ENCODE measurements around the gene RABGAP1L.

DNA sequence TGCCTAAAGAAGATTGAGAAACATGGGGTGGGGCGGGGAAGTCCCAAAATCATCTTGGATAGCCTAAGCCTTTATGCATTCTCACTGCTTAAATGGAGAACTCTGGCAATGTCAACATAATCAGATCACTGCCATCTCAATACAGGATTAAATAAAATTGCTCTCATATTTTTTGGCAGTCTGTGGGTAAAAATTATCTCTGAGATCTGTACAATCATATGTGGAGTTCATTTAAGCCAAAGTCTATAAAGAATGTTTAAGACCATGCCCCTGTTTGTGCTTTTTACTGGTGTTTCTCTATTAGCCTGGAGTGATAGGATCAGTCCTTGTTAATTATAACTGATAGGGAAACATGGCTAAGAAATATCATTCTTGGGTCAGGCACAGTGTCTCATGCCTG is 424.8 kb downstream of the RABGAP1L start:
- TF ChIP-seq CTCF (conservative IDR thresholded peaks at IDR 0.05; ENCODE audit: low read depth, low read length) (no peak), POLR2A (IDR thresholded peaks at IDR 0.05; ENCODE audit: low read depth, low read length) (no peak), MAFK (IDR thresholded peaks at IDR 0.05; ENCODE audit: low read depth, low read length) (no peak), RFX5 (IDR thresholded peaks at IDR 0.05; ENCODE audit: low read depth, low read length) (no peak)
- TF ChIP-seq, protein P1, sequence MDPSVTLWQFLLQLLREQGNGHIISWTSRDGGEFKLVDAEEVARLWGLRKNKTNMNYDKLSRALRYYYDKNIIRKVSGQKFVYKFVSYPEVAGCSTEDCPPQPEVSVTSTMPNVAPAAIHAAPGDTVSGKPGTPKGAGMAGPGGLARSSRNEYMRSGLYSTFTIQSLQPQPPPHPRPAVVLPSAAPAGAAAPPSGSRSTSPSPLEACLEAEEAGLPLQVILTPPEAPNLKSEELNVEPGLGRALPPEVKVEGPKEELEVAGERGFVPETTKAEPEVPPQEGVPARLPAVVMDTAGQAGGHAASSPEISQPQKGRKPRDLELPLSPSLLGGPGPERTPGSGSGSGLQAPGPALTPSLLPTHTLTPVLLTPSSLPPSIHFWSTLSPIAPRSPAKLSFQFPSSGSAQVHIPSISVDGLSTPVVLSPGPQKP (IDR thresholded peaks at IDR 0.05; ENCODE audit: borderline replicate concordance, low read depth, low read length), result no peak
